OCI-LY3 (cell line): Measurements from ENCODE around the gene PTCD1.
A peak's percentile ranks its signal among the peaks of the same experiment; 100 is the strongest.
"Not testable (repeated sequence)": the region's sequence is repeated elsewhere in the genome, so short reads cannot be mapped to it uniquely, and the experiment has no call there.

Experiments used
- H2AFZ ChIP-seq: fragments of 200-600, 300-600 bp; shearing (Covaris generic); 2 replicates; pipeline ENCODE4 v1.6.0; 2014; ENCODE audit warnings: antibody characterized with exemption, low read depth, low read length
- H3K27ac ChIP-seq: fragments of 200-600, 300-600 bp; sonication (generic); 2 replicates; pipeline ENCODE4 v1.5.1; 2014; ENCODE audit warnings: mild to moderate bottlenecking, low read length, moderate library complexity, mixed read lengths
- H3K27me3 ChIP-seq: fragments of 200-600, 300-600 bp; sonication (generic); 2 replicates; pipeline ENCODE4 v1.6.1; 2014; ENCODE audit warnings: low read depth, low read length, mixed read lengths
- H3K36me3 ChIP-seq: fragments of 200-600, 300-600 bp; sonication (generic); replicated peaks from 2 replicates; pipeline ENCODE3; 2014; ENCODE audit warnings: low read depth, low read length, mixed read lengths
- H3K4me1 ChIP-seq: fragments of 300-600, 200-600 bp; sonication (generic); 2 replicates; pipeline ENCODE4 v1.6.1; 2014; ENCODE audit warnings: low read length, mixed read lengths
- H3K4me2 ChIP-seq: fragments of 200-600, 300-600 bp; sonication (generic); 2 replicates; pipeline ENCODE4 v1.6.1; 2014; ENCODE audit warnings: low read length, mixed read lengths
- H3K4me3 ChIP-seq: fragments of 300-600, 200-600 bp; sonication (generic); 2 replicates; pipeline ENCODE4 v1.5.1; 2014; ENCODE audit warnings: antibody characterized with exemption, mild to moderate bottlenecking, low read length, moderate library complexity
- H3K79me2 ChIP-seq: fragments of 300-600, 200-600 bp; shearing (Covaris generic); 2 replicates; pipeline ENCODE4 v1.6.1; 2014; ENCODE audit warnings: mild to moderate bottlenecking, low read length, mixed read lengths
- H3K9ac ChIP-seq: fragments of 300-600, 200-600 bp; shearing (Covaris generic); 2 replicates; pipeline ENCODE4 v1.6.0; 2014; ENCODE audit warnings: mild to moderate bottlenecking, low read length, moderate library complexity
- H3K9me3 ChIP-seq: fragments of 200-600, 300-600 bp; shearing (Covaris generic); 2 replicates; pipeline ENCODE4 v1.6.1; 2014; ENCODE audit warnings: low read length, mixed read lengths; ENCODE audit not compliant: insufficient read depth
- H4K20me1 ChIP-seq: fragments of 200-600, 300-600 bp; sonication (generic); 2 replicates; pipeline ENCODE4 v1.6.1; 2016; ENCODE audit warnings: low read length, mixed read lengths; ENCODE audit not compliant: insufficient read depth
- CTCF ChIP-seq: fragments of 200-600, 300-600 bp; sonication (generic); IDR thresholded peaks from 2 replicates; pipeline ENCODE4 v1.5.1; 2014; ENCODE audit warnings: antibody characterized with exemption, low read length, low read depth
- EZH2phosphoT487 ChIP-seq: fragments of 200-600 bp; shearing (Covaris generic); IDR thresholded peaks from 2 replicates; pipeline ENCODE4 v1.6.1; 2018; ENCODE audit warnings: antibody characterized with exemption, mixed run types, low read depth

PTCD1 gene

GRCh38 chr7:99387912-99388311 is 50.7 kb downstream of the PTCD1 start:
- Histone ChIP-seq H3K4me3 (no peak overlapping the region), H3K9ac (no peak overlapping the region), H3K9me3 (no peaks in the 10 kb centered on the region), H3K4me2 (no peak overlapping the region), H3K27ac (no peak overlapping the region), H3K36me3 (peaks cover 54% of the 10 kb centered on the region), H3K4me1 (peaks cover 28% of the 10 kb centered on the region), H2AFZ (no peak overlapping the region), H3K27me3 (no peaks in the 10 kb centered on the region), H3K79me2 (peaks cover 23% of the 10 kb centered on the region), H4K20me1 (peaks cover 2% of the 10 kb centered on the region; the same call in 1 of the 2 replicates)
- TF ChIP-seq EZH2phosphoT487 (no peak), CTCF (no peak)

GRCh38 chr7:99387239-99387635 is 51.4 kb downstream of the PTCD1 start:
- H4K20me1 ChIP-seq, H3K27ac ChIP-seq, H3K9me3 ChIP-seq, H3K4me2 ChIP-seq, H3K9ac ChIP-seq, H3K27me3 ChIP-seq, H2AFZ ChIP-seq, H3K4me3 ChIP-seq: not testable (repeated sequence)
- Histone ChIP-seq H3K4me1 (peaks cover 28% of the 10 kb centered on the region), H3K79me2 (peaks cover 30% of the 10 kb centered on the region), H3K36me3 (peaks cover 50% of the 10 kb centered on the region)

GRCh38 chr7:99386584-99387238 is 51.9 kb downstream of the PTCD1 start:
- no peak for TF ChIP-seq EZH2phosphoT487
- peak; percentile 52 for TF ChIP-seq CTCF
- Histone ChIP-seq H3K9me3 (no peaks in the 10 kb centered on the region), H4K20me1 (no peaks in the 10 kb centered on the region), H3K4me3 (no peak overlapping the region), H2AFZ (no peak overlapping the region), H3K4me2 (no peak overlapping the region), H3K9ac (no peak overlapping the region), H3K4me1 (peaks cover 28% of the 10 kb centered on the region), H3K27ac (no peak overlapping the region), H3K27me3 (no peaks in the 10 kb centered on the region), H3K36me3 (peaks cover 50% of the 10 kb centered on the region), H3K79me2 (peaks cover 35% of the 10 kb centered on the region)

- Histone ChIP-seq H3K9me3 (no peaks in the 10 kb centered on the region), H3K36me3 (peaks cover 50% of the 10 kb centered on the region), H3K27ac (peak overlapping the region; percentile 60)
These were observed 53.0 kb downstream of the PTCD1 start for GRCh38 chr7:99385564-99385963.

More at GRCh38 chr7:99385564-99385963, 53.0 kb downstream of the PTCD1 start:
- H3K4me2 ChIP-seq, result no peak overlapping the region
- no peaks in the 10 kb centered on the region for H4K20me1 ChIP-seq
- H3K9ac ChIP-seq, result no peak overlapping the region
- H3K4me1 ChIP-seq, result peaks cover 39% of the 10 kb centered on the region
- H3K79me2 ChIP-seq, result peaks cover 45% of the 10 kb centered on the region
- H3K27me3 ChIP-seq, result no peaks in the 10 kb centered on the region
- no peak overlapping the region for H3K4me3 ChIP-seq
- TF ChIP-seq CTCF (no peak), EZH2phosphoT487 (no peak)
- no peak overlapping the region for H2AFZ ChIP-seq
